NCI-H1436 treated with DMSO at 0.1 percent for 48 hours (cell line): ENCODE results near the gene RXRG.
"Not testable (repeated sequence)": the region's sequence is repeated elsewhere in the genome, so short reads cannot be mapped to it uniquely, and the experiment has no call there.

Experiments used
- DNase-seq: peaks from one replicate; lab custom pipeline; 2025; lab: John Stamatoyannopoulos, UW

RXRG gene

DNA sequence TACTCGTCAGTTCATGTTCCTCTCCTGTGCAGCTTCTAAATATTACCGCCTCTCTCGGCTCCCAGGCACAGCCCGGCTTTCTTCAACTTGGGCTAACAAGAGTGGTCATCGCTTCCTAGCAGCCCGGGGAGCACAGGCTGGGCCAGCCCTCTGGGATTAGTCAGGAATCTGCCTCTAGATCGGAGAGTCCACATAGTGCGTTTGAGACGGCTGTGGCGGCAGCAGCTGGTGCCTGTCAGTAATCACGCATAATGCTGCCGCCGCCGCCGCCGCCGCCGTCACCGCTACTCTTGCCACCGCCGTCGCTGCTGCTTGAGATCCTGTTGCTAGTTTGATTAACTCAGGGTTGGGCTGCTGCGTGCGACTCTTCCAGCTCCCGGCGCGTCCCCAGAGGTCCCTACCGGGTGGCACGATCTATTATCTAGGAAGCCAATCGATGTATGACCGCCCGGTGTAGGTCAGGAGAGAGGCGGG, at the start of gene RXRG:
RXRG (minus strand) TSS at position 230 of the 474 bp plus-strand sequence. CDS start 233 bp downstream, outside the sequence.
- DNase-seq, result no peak

DNA sequence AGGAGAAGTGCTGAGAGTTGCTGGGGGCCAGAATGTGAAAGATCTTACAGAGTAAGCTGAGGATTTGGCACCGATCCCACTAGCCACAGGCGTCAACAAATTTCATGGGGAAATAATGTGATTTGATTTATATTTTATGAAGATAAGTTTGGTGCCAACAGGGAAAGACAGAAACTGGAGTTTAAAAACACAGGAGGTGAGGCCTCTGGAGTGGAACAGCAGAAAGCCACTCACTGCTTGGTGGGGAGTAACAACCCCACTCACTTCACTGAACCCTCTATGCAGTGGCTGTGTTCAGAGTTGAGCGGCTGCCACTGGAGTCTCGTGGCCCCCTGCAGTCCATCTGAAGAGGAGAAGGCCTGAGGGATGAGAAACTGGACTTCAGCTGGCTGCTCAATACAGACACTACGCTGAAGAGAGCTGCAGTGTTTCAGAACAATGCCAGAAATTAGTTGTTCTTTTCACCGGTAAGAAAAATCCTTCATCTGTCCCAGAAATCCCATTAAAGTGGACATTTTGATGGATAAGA, 48.0 kb upstream of the RXRG start:
- no peak for DNase-seq

DNA sequence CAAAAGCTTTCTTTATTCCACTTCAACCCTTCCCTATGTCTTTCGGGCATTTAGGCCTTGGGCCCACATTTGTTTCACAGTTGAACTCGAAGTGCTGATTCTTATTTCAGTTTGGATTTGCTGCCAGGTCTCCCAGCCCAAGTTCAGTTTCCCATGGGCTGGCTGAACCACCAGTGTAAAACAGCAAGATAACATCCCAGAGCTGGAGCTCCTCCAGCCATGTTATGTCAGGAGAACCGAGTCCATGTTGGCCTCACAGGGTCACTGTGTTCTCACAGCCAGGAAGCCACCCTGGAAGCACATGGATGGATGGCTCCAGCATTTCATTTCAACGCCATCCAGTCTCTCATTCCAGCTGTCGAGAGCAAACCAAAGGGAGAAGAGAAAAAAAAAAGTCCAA, 45.2 kb upstream of the RXRG start:
- no peak for DNase-seq

- no peak for DNase-seq
These were observed 43.0 kb upstream of the RXRG start for GRCh38 chr1:165487921-165488320.

GRCh38 chr1:165486663-165487062, 41.7 kb upstream of the RXRG start:
- DNase-seq, result no peak

GRCh38 chr1:165485716-165486115, 40.8 kb upstream of the RXRG start:
- no peak for DNase-seq

- DNase-seq, result no peak
These were observed 39.6 kb upstream of the RXRG start for GRCh38 chr1:165484532-165484931.

DNA sequence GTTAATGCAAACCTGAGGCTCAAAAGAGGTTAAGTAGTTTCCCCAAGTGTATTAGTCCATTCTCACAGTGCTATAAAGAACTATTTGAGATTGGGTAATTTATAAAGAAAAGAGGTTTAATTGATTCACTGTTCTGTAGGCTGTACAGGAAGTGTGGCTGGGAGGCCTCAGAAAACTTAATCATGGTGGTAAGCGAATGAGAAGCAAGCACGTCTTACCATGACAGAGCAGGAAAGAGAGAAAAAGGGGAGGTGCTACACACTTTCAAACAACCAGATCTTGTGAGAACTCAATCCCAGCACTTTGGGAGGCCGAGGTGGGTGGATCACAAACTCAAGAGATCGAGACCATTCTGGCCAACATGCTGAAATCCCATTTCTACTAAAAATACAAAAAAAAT, 38.5 kb upstream of the RXRG start:
- no peak for DNase-seq

GRCh38 chr1:165481820-165482532, 37.0 kb upstream of the RXRG start:
- DNase-seq, result no peak

- DNase-seq, result no peak
These were observed 31.9 kb upstream of the RXRG start for GRCh38 chr1:165476776-165477175.

DNA sequence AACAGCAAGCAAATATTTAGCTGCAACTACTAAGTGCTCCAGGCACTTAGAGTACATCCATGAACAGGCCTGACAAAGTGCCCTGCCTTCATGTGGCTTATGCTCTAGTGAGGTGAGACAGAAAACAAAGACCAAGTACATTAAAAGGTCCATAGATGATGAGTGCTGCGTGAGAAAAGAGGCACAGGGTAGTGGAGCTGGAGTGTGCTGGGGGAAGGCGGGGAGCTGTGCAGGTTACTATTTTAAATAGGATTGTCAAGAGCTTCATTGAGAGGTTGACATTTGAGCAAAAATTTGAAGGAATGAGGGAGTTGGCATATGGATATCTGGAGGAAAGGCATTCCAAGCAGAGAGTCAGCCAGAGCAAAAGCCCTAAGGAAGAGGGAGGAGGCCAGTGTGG, 29.3 kb upstream of the RXRG start:
- no peak for DNase-seq

GRCh38 chr1:165473081-165473480, 28.2 kb upstream of the RXRG start:
- DNase-seq, result no peak

DNA sequence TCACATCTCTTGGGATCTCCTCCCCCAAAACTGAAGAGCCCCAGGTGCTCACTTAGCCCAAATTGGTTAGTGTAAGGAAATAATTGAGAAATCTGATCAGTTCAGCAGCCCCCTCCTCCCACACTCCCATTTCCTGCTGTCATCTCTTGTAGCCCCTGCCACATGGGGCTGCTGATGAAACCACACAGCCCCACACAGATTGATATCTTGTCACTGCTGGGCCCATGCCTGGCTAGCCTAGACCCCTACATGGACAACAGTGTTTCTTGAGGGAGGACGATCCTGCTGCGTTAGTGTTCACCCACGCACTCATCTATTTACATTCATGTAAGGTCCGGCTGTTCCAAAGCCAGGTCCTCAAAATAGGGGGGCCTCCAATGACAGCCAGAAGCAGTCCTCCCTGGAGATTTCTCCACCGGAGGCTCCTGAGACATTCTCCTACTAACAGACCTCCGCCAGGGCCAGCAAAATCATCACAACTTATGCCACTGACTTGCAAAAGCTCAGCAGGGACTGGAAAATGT, 23.9 kb upstream of the RXRG start:
- DNase-seq, result no peak

GRCh38 chr1:165468253-165468652, 23.3 kb upstream of the RXRG start:
- no peak for DNase-seq

DNA sequence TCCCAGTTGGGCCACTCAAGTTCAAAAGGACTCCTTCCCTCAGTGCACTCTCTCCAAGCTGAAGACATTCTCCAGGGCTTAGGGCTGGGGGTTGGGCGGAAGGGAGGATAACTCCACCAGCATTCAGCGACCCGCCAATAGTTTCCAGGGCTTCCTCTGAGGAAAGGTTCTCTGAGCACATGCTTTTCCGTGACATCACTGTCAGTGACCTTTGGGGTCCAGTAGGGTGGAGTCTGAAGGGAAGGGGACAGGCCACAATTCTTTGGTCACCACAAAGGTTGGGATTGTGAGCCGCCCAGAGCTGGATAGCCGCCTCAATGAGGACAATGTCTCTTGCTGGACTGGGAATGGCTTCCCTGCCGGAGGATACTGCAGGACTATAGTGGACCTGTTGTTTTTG, 22.8 kb upstream of the RXRG start:
- no peak for DNase-seq

- DNase-seq, result no peak
These were observed 19.1 kb upstream of the RXRG start for GRCh38 chr1:165463978-165464377.

- DNase-seq, result not testable (repeated sequence)
These were observed 14.8 kb upstream of the RXRG start for GRCh38 chr1:165459683-165460082.

DNA sequence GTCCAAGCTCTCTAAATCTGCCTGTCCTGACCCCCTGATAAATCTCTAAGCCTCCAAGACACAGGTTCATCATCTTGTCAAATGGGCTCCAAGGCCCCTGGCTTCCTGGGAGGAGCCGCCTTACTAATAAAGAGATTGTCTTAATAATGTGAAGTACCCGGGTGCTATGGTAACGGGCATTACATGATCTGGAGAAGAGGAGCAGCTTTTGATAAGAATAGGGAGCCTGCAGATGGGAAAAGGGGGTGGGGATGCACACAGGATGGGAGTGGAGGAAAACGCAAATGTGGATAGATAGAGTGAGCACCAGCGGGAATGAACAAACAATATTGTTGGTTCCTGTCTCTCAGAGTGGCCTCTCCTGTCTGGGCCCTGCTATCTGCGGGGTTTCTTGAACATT, 11.9 kb upstream of the RXRG start:
- DNase-seq, result no peak

DNA sequence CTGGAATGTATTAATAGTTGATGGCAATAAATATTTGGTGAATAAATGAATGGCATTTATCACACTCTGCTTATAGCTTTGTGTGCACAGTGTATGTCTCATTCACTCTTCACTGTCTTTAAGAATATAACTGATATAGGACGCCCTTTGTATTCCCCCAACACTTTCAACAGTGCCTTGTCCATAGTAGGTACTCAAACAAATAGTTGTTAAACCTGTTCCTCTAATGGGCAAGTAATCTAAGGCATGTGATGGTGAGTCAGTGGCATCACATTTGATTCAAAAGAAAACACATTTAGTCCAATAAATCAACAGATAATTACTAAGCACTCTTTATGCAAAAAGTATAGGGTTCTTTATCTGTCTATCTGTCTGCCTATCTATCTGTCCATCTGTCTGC, 11.2 kb upstream of the RXRG start:
- DNase-seq, result no peak

DNA sequence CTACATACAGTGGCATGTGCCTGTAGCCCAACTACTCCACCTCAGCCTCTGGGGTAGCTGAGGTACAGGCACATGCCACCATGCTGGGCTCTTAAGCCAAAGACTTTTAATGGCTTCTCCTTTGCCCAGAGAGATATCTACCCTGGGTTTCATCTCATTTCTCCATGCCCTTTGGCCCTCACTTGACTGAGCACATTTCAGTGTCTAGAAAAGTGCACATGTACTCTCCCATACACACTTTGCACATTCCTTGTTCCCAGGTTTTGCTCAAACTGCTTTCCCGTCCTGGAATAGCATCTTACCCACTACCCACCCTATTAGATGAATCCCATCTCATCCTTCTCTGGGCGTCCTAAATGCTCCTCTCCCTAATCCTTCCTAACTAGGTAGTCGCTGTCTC, 10.2 kb upstream of the RXRG start:
- DNase-seq, result no peak

DNA sequence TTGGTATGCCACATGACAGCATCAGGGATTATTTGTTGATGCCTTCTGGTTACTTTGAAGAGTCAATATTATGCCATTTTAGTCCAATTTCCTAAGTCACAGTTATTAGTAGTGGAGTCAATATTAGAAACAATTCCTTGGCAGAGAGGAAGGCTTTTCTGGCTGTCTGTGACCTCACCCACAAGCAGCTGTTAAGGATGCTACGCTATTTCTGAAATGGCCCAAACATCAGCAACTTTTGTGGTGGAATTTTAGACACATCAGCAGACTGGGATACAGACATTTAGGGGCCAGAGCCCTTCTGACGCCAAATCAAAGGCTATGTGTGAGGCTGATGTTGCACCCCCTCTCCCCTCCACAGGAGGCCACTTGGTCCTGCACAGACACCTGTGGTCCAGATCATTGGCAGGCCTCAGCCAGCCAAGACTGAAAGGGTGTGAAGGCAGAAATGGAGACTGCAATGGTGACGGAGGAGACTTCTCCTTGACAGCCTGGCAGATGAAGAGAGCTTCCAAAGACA, 9.2 kb upstream of the RXRG start:
- DNase-seq, result no peak

- no peak for DNase-seq
These were observed 7.6 kb upstream of the RXRG start for GRCh38 chr1:165452336-165453130.

DNA sequence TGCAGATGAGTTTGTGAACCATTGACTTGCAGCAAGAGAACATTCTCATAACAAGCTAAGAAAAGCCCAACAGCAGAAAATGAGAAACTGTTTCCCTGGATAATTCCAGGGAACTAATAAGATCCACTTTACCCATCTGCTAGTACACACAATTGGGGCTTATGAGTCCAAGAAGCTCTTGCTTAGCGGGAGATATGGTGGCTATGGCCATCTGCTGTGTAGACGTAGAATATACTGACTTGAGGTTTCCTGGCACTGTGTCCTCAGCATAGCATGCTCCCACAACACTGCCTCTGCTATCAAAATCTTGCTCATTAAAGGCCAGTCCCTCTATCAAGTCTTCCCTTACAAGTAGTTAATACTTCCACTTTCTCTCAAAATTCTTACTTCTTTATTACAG, 6.8 kb upstream of the RXRG start:
- DNase-seq, result no peak
